Measurements from ENCODE around the gene SYNPO.

The SYNPO gene

DNA sequence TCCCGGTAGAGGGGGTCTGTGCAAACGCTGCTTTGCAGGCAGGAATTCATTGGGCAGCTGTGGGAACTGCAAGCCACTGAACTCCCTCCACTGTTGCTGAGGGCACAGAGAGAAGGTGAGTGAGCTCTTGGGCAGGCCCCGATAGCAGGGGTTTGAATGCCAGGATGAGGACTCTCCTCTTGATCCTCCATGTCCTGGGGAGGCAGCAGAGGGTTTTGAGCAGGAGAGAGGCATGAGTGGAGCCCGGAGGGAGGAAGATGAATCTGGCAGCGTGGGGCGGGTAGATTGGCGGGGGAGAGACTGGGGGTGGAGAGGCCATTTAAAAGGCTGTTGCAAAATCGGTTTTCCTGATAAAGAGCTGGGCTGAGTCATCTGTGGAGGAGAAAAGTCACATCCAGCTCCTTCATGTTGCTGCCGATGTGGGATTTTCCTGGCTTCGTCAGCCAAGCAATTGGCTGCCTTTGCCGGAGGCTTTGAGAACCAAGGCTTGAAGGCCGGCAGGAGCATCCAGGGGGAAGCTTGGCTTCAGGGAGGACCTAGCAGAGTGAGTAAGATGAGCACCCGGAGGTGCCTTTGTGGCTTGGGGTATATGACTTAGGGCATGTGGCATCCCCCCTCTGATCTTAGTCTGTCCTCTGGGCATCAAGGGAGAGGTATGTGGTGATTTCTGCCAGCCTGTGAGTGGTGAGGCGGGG lies at the start of gene SYNPO:
Gene SYNPO (plus strand): TSS at position 350 of the 695 bp plus-strand sequence. CDS start 7,616 bp downstream, outside the sequence.
- in situ Hi-C loops (cut with MboI; ENCODE audit: low sequenced_read_pairs), result no loop called here
- H3K4me1 ChIP-seq, result peaks cover 19% of the 10 kb centered on the region
- no peak for DNase-seq (ENCODE audit: low spot score in 2 of 2)

GRCh38 chr5:150590979-150591695 lies 49.3 kb upstream of the SYNPO start:
- in situ Hi-C loops (cut with MboI; ENCODE audit: low sequenced_read_pairs), result no loop called here
- Histone ChIP-seq H3K9me3 (no peaks in the 10 kb centered on the region), H3K4me3 (no peak overlapping the region), H3K27me3 (ENCODE audit: low read depth) (no peaks in the 10 kb centered on the region; the same call in 1 of the 2 replicates), H3K4me1 (no peaks in the 10 kb centered on the region), H3K36me3 (replicated peaks) (no peaks in the 10 kb centered on the region)
- DNase-seq (ENCODE audit: low spot score in 2 of 2), result no peak

More for the DNA sequence above, at the start of gene SYNPO:
- H3K9me3 ChIP-seq, result no peaks in the 10 kb centered on the region
- H3K36me3 ChIP-seq (replicated peaks), result no peaks in the 10 kb centered on the region
- H3K4me3 ChIP-seq, result no peak within 1 kb of the TSS
- H3K27me3 ChIP-seq (ENCODE audit: low read depth), result no peaks in the 10 kb centered on the region

DNA sequence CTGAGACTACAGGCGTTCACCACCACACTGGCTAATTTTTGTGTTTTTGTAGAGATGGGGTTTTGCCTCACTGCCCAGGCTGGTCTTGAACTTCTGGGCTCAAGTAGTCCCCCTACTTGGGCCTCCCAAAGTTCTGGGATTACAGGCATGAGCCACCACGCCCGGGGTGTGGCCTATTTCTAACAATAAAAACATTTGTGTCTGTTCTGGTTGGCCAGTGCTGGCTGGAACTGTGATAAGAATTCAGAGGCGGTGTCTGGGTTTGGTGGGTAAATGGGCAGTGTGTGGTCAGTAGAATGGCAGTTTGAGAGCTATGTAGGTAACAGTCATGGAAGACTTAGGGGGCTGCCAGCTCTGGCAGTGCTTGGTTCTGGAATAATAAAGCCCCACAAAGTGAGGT lies 46.9 kb upstream of the SYNPO start:
- Histone ChIP-seq H3K4me1 (no peaks in the 10 kb centered on the region), H3K36me3 (replicated peaks) (no peaks in the 10 kb centered on the region), H3K9me3 (no peaks in the 10 kb centered on the region), H3K4me3 (no peak overlapping the region), H3K27me3 (ENCODE audit: low read depth) (no peaks in the 10 kb centered on the region)
- no peak for DNase-seq (ENCODE audit: low spot score in 2 of 2)
- in situ Hi-C loops (cut with MboI; ENCODE audit: low sequenced_read_pairs), result no loop called here

DNA sequence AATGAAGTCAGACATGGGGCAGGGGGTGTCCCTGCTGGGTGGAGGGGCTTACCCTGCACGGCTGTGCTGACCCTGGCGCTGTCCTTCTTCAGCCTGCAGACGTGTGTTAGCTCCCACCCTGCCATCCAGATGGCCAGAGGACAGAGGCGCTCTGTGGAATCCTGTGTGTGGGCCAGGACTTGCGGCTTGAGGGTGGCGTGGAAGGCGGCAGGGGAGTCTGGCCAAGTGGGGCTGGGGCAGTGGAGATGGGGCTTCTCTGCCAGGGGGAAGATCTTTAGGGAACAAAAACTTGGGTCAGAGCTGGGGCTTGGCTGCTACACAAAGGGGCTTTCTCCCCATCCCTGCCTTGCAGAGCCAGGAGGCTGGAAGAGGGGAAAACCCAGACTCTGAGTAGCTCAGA lies 46.5 kb upstream of the SYNPO start:
- Histone ChIP-seq H3K4me3 (no peak overlapping the region), H3K9me3 (no peaks in the 10 kb centered on the region), H3K27me3 (ENCODE audit: low read depth) (no peaks in the 10 kb centered on the region), H3K4me1 (no peaks in the 10 kb centered on the region), H3K36me3 (replicated peaks) (no peaks in the 10 kb centered on the region)
- in situ Hi-C loops (cut with MboI; ENCODE audit: low sequenced_read_pairs), result no loop called here
- no peak for DNase-seq (ENCODE audit: low spot score in 2 of 2)

- H3K4me1 ChIP-seq, result no peaks in the 10 kb centered on the region
- H3K9me3 ChIP-seq, result no peaks in the 10 kb centered on the region
- H3K27me3 ChIP-seq (ENCODE audit: low read depth), result no peaks in the 10 kb centered on the region
- no peak for DNase-seq (ENCODE audit: low spot score in 2 of 2)
- H3K4me3 ChIP-seq, result no peak overlapping the region
- no peaks in the 10 kb centered on the region for H3K36me3 ChIP-seq (replicated peaks)
- in situ Hi-C loops (cut with MboI; ENCODE audit: low sequenced_read_pairs), result no loop called here
These were observed 44.9 kb upstream of the SYNPO start for GRCh38 chr5:150595466-150596031.

DNA sequence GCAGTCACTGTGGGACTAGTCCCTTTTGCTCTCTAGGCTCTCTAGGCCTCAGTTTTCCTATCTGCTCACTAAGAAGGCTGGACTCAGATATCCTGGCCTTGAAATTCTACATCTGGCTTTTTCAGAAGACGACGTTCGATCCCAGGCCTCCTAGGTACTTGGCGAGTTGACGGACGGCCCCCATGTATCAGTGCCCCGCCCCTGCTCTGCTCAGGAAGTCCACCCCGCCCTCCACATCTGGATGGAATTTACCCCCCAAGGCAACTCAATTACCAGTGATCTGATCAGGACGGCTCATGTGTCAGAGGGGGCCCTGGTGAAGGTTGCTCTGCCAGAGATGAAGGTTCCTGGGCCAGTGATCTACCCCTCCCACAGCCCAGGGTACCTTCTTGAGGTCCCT lies 44.1 kb upstream of the SYNPO start:
- Histone ChIP-seq H3K4me1 (no peaks in the 10 kb centered on the region), H3K27me3 (ENCODE audit: low read depth) (no peaks in the 10 kb centered on the region), H3K4me3 (no peak overlapping the region), H3K36me3 (replicated peaks) (no peaks in the 10 kb centered on the region), H3K9me3 (no peaks in the 10 kb centered on the region)
- in situ Hi-C loops (cut with MboI; ENCODE audit: low sequenced_read_pairs), result no loop called here
- DNase-seq (ENCODE audit: low spot score in 2 of 2), result no peak

- no peaks in the 10 kb centered on the region for H3K27me3 ChIP-seq (ENCODE audit: low read depth)
- no peak for DNase-seq (ENCODE audit: low spot score in 2 of 2)
- no peaks in the 10 kb centered on the region for H3K36me3 ChIP-seq (replicated peaks)
- no peak overlapping the region for H3K4me3 ChIP-seq
- H3K4me1 ChIP-seq, result no peaks in the 10 kb centered on the region
- in situ Hi-C loops (cut with MboI; ENCODE audit: low sequenced_read_pairs), result no loop called here
- H3K9me3 ChIP-seq, result no peaks in the 10 kb centered on the region
These were observed 43.6 kb upstream of the SYNPO start for GRCh38 chr5:150596826-150597225.

DNA sequence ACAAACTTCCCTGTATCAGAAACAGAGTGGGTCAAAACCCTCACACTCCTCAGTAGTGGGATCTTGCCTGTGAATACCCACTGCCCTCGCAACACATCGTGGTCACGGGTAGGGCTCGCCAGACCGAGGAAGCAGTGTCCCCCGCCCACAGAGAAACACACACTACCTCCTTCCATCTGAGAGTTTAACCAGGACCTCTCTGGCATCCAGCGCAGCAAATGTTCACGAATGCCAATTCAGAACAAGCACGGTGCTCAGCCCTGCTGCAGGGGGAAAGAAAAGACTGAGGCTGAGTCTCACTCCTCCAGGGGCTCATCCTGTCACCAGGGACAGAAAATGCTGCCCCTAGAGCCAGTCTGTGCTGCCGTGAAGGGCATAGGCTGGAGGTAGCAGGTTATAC lies 42.5 kb upstream of the SYNPO start:
- no peaks in the 10 kb centered on the region for H3K4me1 ChIP-seq
- no peak for DNase-seq (ENCODE audit: low spot score in 2 of 2)
- H3K36me3 ChIP-seq (replicated peaks), result no peaks in the 10 kb centered on the region
- H3K4me3 ChIP-seq, result no peak overlapping the region
- H3K27me3 ChIP-seq (ENCODE audit: low read depth), result no peaks in the 10 kb centered on the region
- H3K9me3 ChIP-seq, result no peaks in the 10 kb centered on the region
- in situ Hi-C loops (cut with MboI; ENCODE audit: low sequenced_read_pairs), result no loop called here

DNA sequence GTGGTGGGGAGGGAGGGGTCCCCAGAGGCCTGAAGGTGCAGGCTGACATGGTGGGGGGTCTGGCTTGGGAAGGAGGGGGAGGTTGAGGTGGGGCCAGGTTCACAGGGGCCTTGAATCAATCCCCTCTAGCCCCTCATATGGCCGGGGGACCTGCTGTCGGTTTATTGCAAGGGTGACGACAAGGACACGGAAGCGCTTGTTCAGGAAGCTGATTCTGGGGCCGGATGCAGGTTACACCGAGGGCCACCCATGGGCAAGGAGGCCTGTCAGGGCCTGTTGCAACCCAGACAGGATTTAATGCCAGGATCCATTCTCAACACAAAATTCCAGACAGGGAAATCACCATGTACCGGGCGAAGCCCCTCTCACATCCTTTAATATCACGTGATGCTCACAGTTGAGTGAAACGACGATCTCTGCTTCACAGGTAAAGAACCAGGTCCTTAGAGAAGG lies 41.6 kb upstream of the SYNPO start:
- in situ Hi-C loops (cut with MboI; ENCODE audit: low sequenced_read_pairs), result no loop called here
- H3K4me3 ChIP-seq, result no peak overlapping the region
- no peak for DNase-seq (ENCODE audit: low spot score in 2 of 2)
- no peaks in the 10 kb centered on the region for H3K4me1 ChIP-seq
- H3K36me3 ChIP-seq (replicated peaks), result no peaks in the 10 kb centered on the region
- H3K27me3 ChIP-seq (ENCODE audit: low read depth), result no peaks in the 10 kb centered on the region
- H3K9me3 ChIP-seq, result no peaks in the 10 kb centered on the region

DNA sequence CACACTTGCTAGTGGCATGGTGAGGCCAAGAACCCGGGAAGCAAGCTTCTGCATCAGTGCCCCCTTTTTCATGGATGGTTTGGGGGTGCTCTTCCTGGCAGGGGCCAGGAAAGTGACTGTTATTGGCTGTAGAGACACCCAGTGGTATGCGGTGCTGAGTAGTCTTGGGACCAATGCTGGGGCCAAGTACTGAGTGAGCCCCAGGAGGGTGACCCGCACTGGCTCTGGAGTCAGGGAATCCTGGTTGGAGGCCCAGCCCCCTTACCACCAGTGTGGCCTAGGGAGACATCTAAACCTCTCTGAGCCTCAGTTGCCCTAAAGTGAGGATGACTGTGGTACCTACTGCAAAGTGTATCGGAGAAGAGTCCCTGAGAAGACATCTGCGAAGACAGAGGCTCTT lies 41.2 kb upstream of the SYNPO start:
- in situ Hi-C loops (cut with MboI; ENCODE audit: low sequenced_read_pairs), result no loop called here
- DNase-seq (ENCODE audit: low spot score in 2 of 2), result no peak
- Histone ChIP-seq H3K4me3 (no peak overlapping the region), H3K4me1 (no peaks in the 10 kb centered on the region), H3K9me3 (no peaks in the 10 kb centered on the region), H3K27me3 (ENCODE audit: low read depth) (no peaks in the 10 kb centered on the region), H3K36me3 (replicated peaks) (no peaks in the 10 kb centered on the region)

DNA sequence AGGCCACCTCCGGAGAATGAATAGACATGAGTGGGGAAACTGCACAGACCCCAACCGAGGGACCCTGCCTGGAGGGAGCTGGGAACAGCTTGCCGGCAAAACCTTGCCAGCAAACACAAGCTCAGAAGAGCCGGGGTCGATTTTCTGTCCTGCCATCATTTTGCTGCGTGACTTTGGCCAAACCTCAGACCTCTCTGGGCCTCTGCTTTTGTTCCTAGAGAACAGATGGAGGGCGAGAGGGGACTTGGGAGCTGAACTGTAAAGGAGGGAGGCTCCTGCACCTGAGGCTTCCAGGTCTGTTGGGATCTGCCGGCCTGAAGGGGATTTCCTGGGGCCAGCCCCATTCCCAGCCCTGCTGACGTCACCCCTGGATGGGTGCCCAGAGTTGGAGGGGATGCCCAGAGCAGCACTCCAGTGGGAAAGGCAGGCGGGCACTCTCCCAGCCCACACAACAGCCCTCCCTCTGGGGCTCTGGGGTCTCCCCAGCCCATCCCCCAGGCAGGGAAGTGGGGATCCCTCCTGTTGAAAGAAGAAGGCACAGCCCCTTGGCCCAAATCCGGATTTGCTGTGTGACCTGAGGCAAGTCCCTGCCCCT lies 40.4 kb upstream of the SYNPO start:
- Histone ChIP-seq H3K4me1 (no peaks in the 10 kb centered on the region), H3K9me3 (no peaks in the 10 kb centered on the region), H3K27me3 (ENCODE audit: low read depth) (no peaks in the 10 kb centered on the region), H3K36me3 (replicated peaks) (no peaks in the 10 kb centered on the region), H3K4me3 (no peak overlapping the region)
- DNase-seq (ENCODE audit: low spot score in 2 of 2), result peak in 1 of 2 experiments; percentile 55
- in situ Hi-C loops (cut with MboI; ENCODE audit: low sequenced_read_pairs), result no loop called here

DNA sequence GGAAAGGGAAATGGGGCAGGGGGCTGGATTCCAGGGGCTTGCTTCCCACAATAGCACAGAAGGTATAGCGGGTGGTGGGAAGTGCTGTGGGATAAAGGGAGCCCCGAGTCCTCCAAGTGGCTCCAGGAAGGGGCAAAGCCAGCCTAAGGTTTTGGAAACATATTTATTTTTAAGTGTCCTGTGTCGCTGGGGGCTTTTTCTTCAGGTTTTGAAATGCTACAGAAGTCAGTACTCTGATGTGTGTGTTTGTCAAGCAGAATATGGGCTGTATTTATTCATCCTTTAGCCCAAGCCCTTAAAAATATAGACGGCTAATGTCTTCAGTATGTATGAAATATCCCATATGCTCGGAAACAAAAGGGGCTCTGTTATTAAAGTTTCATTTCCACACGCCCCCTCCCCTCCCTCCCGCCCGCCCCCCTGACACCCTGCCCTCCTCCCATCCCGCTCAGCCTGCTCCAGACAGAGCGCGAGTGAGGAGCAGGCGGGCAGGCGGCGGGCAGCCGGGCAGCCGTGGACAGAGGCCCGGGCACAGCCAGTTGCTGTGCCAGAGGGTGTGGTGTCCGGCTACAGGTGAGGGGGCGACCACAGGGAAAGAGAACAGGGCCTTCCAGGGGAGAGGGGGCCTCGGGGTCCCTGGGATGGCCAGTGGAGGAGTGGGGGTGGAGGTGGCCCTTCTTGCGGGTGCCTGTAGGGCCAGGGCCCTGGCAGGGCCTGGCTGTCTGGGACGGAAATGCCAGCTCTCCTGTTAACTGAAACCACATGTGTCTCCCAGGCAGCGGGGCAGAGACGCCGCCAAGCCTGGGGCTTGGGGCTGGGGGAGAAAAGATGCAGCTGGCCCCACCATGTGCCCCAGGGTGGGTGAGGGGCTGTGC lies 39.6 kb upstream of the SYNPO start:
- no peak for DNase-seq (ENCODE audit: low spot score in 2 of 2)
- H3K9me3 ChIP-seq, result no peaks in the 10 kb centered on the region
- H3K36me3 ChIP-seq (replicated peaks), result no peaks in the 10 kb centered on the region
- no peaks in the 10 kb centered on the region for H3K4me1 ChIP-seq
- in situ Hi-C loops (cut with MboI; ENCODE audit: low sequenced_read_pairs), result no loop called here
- H3K4me3 ChIP-seq, result no peak overlapping the region
- no peaks in the 10 kb centered on the region for H3K27me3 ChIP-seq (ENCODE audit: low read depth)

Data from HAP-1 (cell line).